Upper lobe of right lung (tissue), 1 donor: ENCODE data around the gene RAD9A. TPM values are rescaled to one million over a fixed set of nuclear protein-coding genes. Genes with fewer than 3 reads are reported as not detected.

Experiments used
- ATAC-seq: fragments of 200-7000 bp; cut with Tn5 transposase; one replicate; pipeline ENCODE4 v1.9.1; 2020; ENCODE audit warnings: mild to moderate bottlenecking, moderate library complexity
- DNase-seq: peaks from one replicate; pipeline ENCODE4 v3.0.0-alpha.2; 2020
- H3K27ac ChIP-seq: fragments of 200-600 bp; one replicate; pipeline ENCODE4 v1.8.0; 2022
- H3K27me3 ChIP-seq: fragments of 200-600 bp; one replicate; pipeline ENCODE4 v1.8.0; 2022; ENCODE audit warnings: mild to moderate bottlenecking
- H3K36me3 ChIP-seq: fragments of 200-600 bp; one replicate; pipeline ENCODE4 v1.8.0; 2022
- H3K4me1 ChIP-seq: fragments of 200-600 bp; one replicate; pipeline ENCODE4 v1.8.0; 2022
- H3K4me3 ChIP-seq: fragments of 200-600 bp; one replicate; pipeline ENCODE4 v1.8.0; 2022; ENCODE audit warnings: mild to moderate bottlenecking
- H3K9me3 ChIP-seq: fragments of 200-600 bp; one replicate; pipeline ENCODE4 v1.8.0; 2022
- intact Hi-C: fragments of 100-400 bp; cut with DNase I; formaldehyde crosslinking; loops from one replicate; pipeline ENCODE4 v1.11.0; 2022
- total RNA-seq: library from RNA; stranded (reverse); fragmentation: NEBNext Ultra II Directional; extraction: Animal tissue kit (Norgen Biotek cat#: 25700); gene quantifications from one replicate; pipeline ENCODE4 v1.2.1, GENCODE V29; 2021
- TF ChIP-seq, protein P1 (sequence below): fragments of 200-600 bp; IDR thresholded peaks from one replicate; pipeline ENCODE4 v1.8.0; 2022; ENCODE audit warnings: antibody characterized with exemption
- donor health status: DM: no; HTN: yes; CAD: no; lungs with severe emphysema.

The RAD9A gene
- total RNA-seq, 1 donor from 2014 or later: 20.7 TPM

DNA sequence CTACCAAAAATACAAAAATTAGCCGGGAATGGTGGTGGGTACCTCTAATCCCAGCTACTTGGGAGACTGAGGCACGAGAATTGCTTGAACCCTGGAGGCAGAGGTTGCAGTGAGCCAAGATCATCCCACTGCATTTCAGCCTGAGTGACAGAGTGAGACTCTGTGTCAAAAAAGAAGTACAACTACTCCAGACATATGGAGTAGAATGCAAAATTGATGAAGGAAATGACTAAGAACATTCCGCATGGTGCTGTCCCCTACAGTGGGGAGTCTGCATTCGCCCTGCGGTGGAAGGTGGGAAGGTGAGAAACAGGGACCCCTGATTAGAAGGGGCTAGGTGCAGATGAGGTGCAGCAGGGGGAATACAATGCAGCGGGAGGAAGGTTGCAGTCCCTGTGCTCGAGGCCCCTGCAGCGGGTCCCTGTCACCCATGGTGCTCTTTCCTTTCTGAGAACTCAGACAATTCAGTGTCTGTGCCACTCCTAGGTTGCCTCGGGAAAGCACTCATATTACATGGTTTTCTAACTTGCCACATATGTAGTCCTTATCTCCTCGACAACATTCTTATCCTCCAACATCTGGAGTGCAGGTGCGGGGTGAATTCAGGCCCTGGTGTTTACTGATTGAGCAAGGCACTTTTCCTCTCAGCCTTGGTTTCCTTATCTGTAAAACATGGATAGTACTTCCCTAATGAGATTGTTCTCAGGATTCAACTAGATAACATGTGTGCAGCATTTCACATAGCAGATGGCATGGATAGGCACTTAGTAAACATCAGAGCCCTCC lies 43.6 kb upstream of the RAD9A start:
- TF ChIP-seq, protein P1, sequence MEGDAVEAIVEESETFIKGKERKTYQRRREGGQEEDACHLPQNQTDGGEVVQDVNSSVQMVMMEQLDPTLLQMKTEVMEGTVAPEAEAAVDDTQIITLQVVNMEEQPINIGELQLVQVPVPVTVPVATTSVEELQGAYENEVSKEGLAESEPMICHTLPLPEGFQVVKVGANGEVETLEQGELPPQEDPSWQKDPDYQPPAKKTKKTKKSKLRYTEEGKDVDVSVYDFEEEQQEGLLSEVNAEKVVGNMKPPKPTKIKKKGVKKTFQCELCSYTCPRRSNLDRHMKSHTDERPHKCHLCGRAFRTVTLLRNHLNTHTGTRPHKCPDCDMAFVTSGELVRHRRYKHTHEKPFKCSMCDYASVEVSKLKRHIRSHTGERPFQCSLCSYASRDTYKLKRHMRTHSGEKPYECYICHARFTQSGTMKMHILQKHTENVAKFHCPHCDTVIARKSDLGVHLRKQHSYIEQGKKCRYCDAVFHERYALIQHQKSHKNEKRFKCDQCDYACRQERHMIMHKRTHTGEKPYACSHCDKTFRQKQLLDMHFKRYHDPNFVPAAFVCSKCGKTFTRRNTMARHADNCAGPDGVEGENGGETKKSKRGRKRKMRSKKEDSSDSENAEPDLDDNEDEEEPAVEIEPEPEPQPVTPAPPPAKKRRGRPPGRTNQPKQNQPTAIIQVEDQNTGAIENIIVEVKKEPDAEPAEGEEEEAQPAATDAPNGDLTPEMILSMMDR: no peak

DNA sequence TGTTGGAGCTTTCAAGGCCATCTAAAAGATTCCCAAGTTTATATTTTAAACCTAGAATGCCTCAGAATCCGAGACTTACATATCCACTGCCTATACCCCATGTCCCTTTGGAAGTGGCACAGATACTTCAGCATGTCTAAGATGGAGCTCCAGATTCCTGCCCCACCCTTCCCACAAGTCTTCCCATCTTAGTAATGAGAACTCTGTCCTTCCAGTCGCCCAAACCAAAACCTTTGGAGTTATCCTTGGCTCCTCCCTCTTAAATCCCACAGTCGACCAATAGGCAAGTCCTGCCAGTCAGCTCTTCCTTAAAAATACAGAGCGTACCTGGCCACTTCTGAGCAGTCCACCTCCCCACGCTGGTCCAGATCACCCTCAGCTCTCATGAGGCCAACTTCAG lies 42.8 kb upstream of the RAD9A start:
- no peak for ATAC-seq
- intact Hi-C loops: no loop called here
- no peaks in the 10 kb centered on the region for H3K27me3 ChIP-seq
- no peak overlapping the region for H3K27ac ChIP-seq
- no peaks in the 10 kb centered on the region for H3K9me3 ChIP-seq
- TF ChIP-seq, protein P1: no peak
- H3K36me3 ChIP-seq: no peaks in the 10 kb centered on the region
- peaks cover 45% of the 10 kb centered on the region for H3K4me1 ChIP-seq
- no peak for DNase-seq
- no peak overlapping the region for H3K4me3 ChIP-seq

More for the DNA sequence above, 43.6 kb upstream of the RAD9A start:
- Histone ChIP-seq H3K4me3 (no peak overlapping the region), H3K4me1 (peaks cover 42% of the 10 kb centered on the region), H3K9me3 (no peaks in the 10 kb centered on the region), H3K36me3 (no peaks in the 10 kb centered on the region), H3K27me3 (no peaks in the 10 kb centered on the region), H3K27ac (no peak overlapping the region)
- ATAC-seq (no peak), DNase-seq (no peak)
- intact Hi-C loops: no loop called here

DNA sequence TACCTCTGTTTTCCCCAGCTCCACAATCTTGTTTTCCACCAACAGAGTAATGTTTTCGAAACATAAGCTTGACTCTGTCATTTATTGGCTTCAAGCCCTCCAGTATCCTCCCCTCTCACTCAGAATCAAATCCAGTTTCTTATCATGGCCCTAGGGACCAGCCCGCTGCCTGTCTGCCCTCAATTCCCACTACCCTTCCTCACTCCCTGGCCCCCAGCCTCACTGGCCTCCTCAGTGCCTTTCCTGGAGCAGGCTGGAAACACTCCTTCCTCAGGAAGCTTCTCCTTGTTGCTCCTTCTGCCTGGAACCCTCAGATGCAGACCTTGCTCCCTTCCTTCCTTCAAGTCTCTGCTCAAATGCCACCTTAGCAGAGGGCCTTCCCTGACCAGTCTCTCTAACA lies 42.3 kb upstream of the RAD9A start:
- Histone ChIP-seq H3K27me3 (no peaks in the 10 kb centered on the region), H3K9me3 (no peaks in the 10 kb centered on the region), H3K27ac (no peak overlapping the region), H3K4me3 (no peak overlapping the region), H3K4me1 (peaks cover 50% of the 10 kb centered on the region), H3K36me3 (no peaks in the 10 kb centered on the region)
- no peak for DNase-seq
- no peak for ATAC-seq
- TF ChIP-seq, protein P1: no peak
- intact Hi-C loops: no loop called here

DNA sequence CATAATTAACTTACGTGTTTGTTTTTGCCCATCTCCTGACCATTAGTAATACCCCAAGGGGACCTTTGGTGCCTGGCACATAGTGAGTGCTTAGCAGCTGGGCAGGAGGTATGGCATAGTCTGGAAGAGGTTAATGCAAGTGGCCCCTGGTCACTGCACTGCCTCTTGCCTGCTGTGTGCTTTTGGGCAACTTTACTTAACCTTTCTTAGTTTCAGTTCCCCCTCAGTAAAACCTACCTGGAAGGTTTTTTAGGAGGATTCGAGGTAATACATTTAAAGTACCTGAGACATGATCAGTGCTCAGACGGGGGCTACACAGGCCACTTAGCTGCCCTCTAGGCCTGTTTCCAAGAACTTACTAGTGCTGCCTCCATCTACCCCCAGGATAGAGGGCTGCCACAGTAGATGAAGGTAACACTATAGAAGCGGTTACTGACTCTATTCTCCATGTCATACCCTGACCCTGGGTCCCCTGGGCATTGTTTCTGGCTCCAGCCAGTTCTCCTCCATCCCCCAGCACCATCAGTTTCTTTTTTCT lies 41.8 kb upstream of the RAD9A start:
- TF ChIP-seq, protein P1: no peak
- Histone ChIP-seq H3K36me3 (no peaks in the 10 kb centered on the region), H3K9me3 (no peaks in the 10 kb centered on the region), H3K4me1 (peaks cover 54% of the 10 kb centered on the region), H3K4me3 (no peak overlapping the region), H3K27me3 (no peaks in the 10 kb centered on the region), H3K27ac (no peak overlapping the region)
- ATAC-seq (no peak), DNase-seq (no peak)
- intact Hi-C loops: loop anchor here (5.0 kb wide), 1 partner anchor 37 kb away; no protein-coding TSS in a partner anchor

DNA sequence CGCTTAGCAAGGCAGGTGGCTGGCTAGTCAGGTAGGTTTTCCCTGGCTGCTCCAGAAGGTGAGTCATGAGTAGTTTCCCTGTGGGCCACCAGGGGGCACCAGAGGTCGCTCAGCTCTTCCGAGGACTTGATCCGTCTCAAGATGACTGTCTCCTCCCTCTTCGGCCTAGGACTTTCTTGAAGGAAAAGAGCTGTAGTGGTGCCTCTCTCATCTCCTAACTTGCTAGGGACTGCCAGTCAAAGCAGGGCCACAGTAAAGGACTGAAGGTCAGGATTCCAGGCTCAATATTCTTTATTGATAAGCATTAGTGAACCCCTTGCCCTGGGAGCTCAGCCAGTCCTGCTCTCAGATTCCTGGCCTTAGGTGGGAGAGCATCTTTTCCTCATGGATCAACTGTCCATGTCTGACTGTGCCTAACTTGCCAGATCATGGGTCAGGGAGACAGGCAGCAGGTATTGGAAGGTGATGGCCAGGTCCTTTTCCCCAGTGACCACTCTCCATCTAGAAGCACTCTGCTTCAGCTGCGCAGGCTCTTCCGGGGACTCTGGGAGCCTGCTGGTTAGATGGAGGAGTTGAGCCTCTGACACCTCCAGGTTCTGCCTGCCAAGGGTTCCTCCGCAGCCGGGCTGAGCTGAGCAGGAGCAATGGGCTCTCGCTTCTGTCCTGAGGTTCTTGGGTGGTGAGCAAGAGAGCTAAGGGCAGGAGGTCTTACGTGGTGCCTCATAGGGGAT lies 40.3 kb upstream of the RAD9A start:
- TF ChIP-seq, protein P1: peak; percentile 93
- intact Hi-C loops: loop anchor here (5.0 kb wide), 1 partner anchor 36 kb away; no protein-coding TSS in a partner anchor
- H3K4me3 ChIP-seq: peak overlapping the region; percentile 84
- H3K4me1 ChIP-seq: peaks cover 58% of the 10 kb centered on the region
- DNase-seq: peak; percentile 77
- peak overlapping the region; percentile 99 for H3K27ac ChIP-seq
- H3K27me3 ChIP-seq: no peaks in the 10 kb centered on the region
- peak; percentile 54 for ATAC-seq
- H3K9me3 ChIP-seq: no peaks in the 10 kb centered on the region
- H3K36me3 ChIP-seq: no peaks in the 10 kb centered on the region
